Measurements from ENCODE around the gene B9D2. TPM values are rescaled to one million over a fixed set of nuclear protein-coding genes. Genes with fewer than 3 reads are reported as not detected.

Gene B9D2
- total RNA-seq, 2 donors from 2014 or later, result 4.9 to 9.3 TPM

GRCh38 chr19:41325947-41326706 is 37.8 kb downstream of the B9D2 start:
- peaks cover 68 to 73% of the 10 kb centered on the region in 2 donors for H3K4me1 Mint-ChIP-seq (ENCODE audit: low read depth in 2 of 2)
- peak in 1 of 2 donors; percentile 0 for ATAC-seq

GRCh38 chr19:41325640-41325946 is 38.4 kb downstream of the B9D2 start:
- H3K36me3 Mint-ChIP-seq, result peaks cover 10% of the 10 kb centered on the region
- no peaks in the 10 kb centered on the region for H3K9me3 Mint-ChIP-seq
- no peak for DNase-seq (ENCODE audit: low spot score)
- H3K27me3 Mint-ChIP-seq, result no peaks in the 10 kb centered on the region
- H3K4me1 Mint-ChIP-seq (ENCODE audit: low read depth in 2 of 2), result peaks cover 66 to 74% of the 10 kb centered on the region in 2 donors
- ATAC-seq, result no peak
- peak overlapping the region; percentile 77 for H3K4me3 Mint-ChIP-seq
- H3K27ac Mint-ChIP-seq, result peak overlapping the region; percentile 85 to 92

More at GRCh38 chr19:41325947-41326706, 37.8 kb downstream of the B9D2 start:
- H3K9me3 Mint-ChIP-seq, result no peaks in the 10 kb centered on the region
- H3K27ac Mint-ChIP-seq, result peak overlapping the region; percentile 85 to 88
- peak overlapping the region; percentile 88 for H3K4me3 Mint-ChIP-seq
- H3K36me3 Mint-ChIP-seq, result peaks cover 13% of the 10 kb centered on the region
- no peaks in the 10 kb centered on the region for H3K27me3 Mint-ChIP-seq
- no peak for DNase-seq (ENCODE audit: low spot score)

GRCh38 chr19:41324921-41325639 is 38.9 kb downstream of the B9D2 start:
- Mint-ChIP-seq H3K36me3 (peaks cover 5% of the 10 kb centered on the region), H3K9me3 (no peaks in the 10 kb centered on the region), H3K27ac (peak overlapping the region; percentile 85 to 92), H3K4me1 (ENCODE audit: low read depth in 2 of 2) (peaks cover 61 to 72% of the 10 kb centered on the region in 2 donors), H3K27me3 (no peaks in the 10 kb centered on the region), H3K4me3 (peak overlapping the region; percentile 77)
- DNase-seq (ENCODE audit: low spot score) (no peak), ATAC-seq (peak in 1 of 2 donors; percentile 1)

- DNase-seq (ENCODE audit: low spot score), result no peak
- H3K4me3 Mint-ChIP-seq, result peak overlapping the region; percentile 22
- H3K4me1 Mint-ChIP-seq (ENCODE audit: low read depth in 2 of 2), result peaks cover 61 to 74% of the 10 kb centered on the region in 2 donors
- no peaks in the 10 kb centered on the region for H3K27me3 Mint-ChIP-seq
- H3K9me3 Mint-ChIP-seq, result no peaks in the 10 kb centered on the region
- ATAC-seq, result no peak
- peak overlapping the region; percentile 85 to 92 for H3K27ac Mint-ChIP-seq
- H3K36me3 Mint-ChIP-seq, result peaks cover 5% of the 10 kb centered on the region
Measured at GRCh38 chr19:41324231-41324702, 39.7 kb downstream of the B9D2 start.

- ATAC-seq, result no peak
- H3K4me1 Mint-ChIP-seq (ENCODE audit: low read depth in 2 of 2), result peaks cover 56 to 70% of the 10 kb centered on the region in 2 donors
- H3K9me3 Mint-ChIP-seq, result no peaks in the 10 kb centered on the region
- DNase-seq (ENCODE audit: low spot score), result no peak
- peak overlapping the region; percentile 85 to 92 for H3K27ac Mint-ChIP-seq
- H3K36me3 Mint-ChIP-seq, result peaks cover 5% of the 10 kb centered on the region
- no peaks in the 10 kb centered on the region for H3K27me3 Mint-ChIP-seq
- H3K4me3 Mint-ChIP-seq, result peak overlapping the region; percentile 39
Measured at GRCh38 chr19:41323430-41324125, 40.4 kb downstream of the B9D2 start.

GRCh38 chr19:41323023-41323422 is 40.9 kb downstream of the B9D2 start:
- Mint-ChIP-seq H3K9me3 (no peaks in the 10 kb centered on the region), H3K4me1 (ENCODE audit: low read depth in 2 of 2) (peaks cover 50 to 65% of the 10 kb centered on the region in 2 donors), H3K4me3 (peak overlapping the region; percentile 39), H3K27me3 (no peaks in the 10 kb centered on the region), H3K27ac (peak overlapping the region; percentile 85 to 92), H3K36me3 (peaks cover 7% of the 10 kb centered on the region)
- no peak for DNase-seq (ENCODE audit: low spot score)
- ATAC-seq, result no peak

GRCh38 chr19:41322451-41322850 is 41.5 kb downstream of the B9D2 start:
- Mint-ChIP-seq H3K4me3 (peak overlapping the region; percentile 39), H3K27ac (peak overlapping the region; percentile 85 to 92), H3K9me3 (no peaks in the 10 kb centered on the region), H3K27me3 (no peaks in the 10 kb centered on the region), H3K4me1 (ENCODE audit: low read depth in 2 of 2) (peaks cover 47 to 61% of the 10 kb centered on the region in 2 donors), H3K36me3 (peaks cover 13% of the 10 kb centered on the region)
- DNase-seq (ENCODE audit: low spot score) (no peak), ATAC-seq (no peak)

- peak overlapping the region; percentile 85 to 92 for H3K27ac Mint-ChIP-seq
- H3K4me1 Mint-ChIP-seq (ENCODE audit: low read depth in 2 of 2), result peaks cover 48 to 62% of the 10 kb centered on the region in 2 donors
- no peaks in the 10 kb centered on the region for H3K27me3 Mint-ChIP-seq
- H3K36me3 Mint-ChIP-seq, result peaks cover 20% of the 10 kb centered on the region
- DNase-seq (ENCODE audit: low spot score) (no peak), ATAC-seq (peak in 1 of 2 donors; percentile 16)
- no peaks in the 10 kb centered on the region for H3K9me3 Mint-ChIP-seq
- H3K4me3 Mint-ChIP-seq, result no peak overlapping the region
Measured at GRCh38 chr19:41321600-41322270, 42.2 kb downstream of the B9D2 start.

GRCh38 chr19:41321204-41321599 is 42.7 kb downstream of the B9D2 start:
- H3K27ac Mint-ChIP-seq, result peak overlapping the region; percentile 85 to 92
- no peak for DNase-seq (ENCODE audit: low spot score)
- no peaks in the 10 kb centered on the region for H3K27me3 Mint-ChIP-seq
- no peak overlapping the region for H3K4me3 Mint-ChIP-seq
- H3K9me3 Mint-ChIP-seq, result no peaks in the 10 kb centered on the region
- H3K36me3 Mint-ChIP-seq, result peaks cover 23% of the 10 kb centered on the region
- H3K4me1 Mint-ChIP-seq (ENCODE audit: low read depth in 2 of 2), result peaks cover 46 to 61% of the 10 kb centered on the region in 2 donors
- no peak for ATAC-seq

- peak overlapping the region in 1 of 2 donors; percentile 85 for H3K27ac Mint-ChIP-seq
Measured at GRCh38 chr19:41320568-41320967, 43.4 kb downstream of the B9D2 start.

GRCh38 chr19:41320185-41320518 is 43.8 kb downstream of the B9D2 start:
- H3K36me3 Mint-ChIP-seq, result peaks cover 23% of the 10 kb centered on the region
- DNase-seq (ENCODE audit: low spot score), result no peak
- no peaks in the 10 kb centered on the region for H3K9me3 Mint-ChIP-seq
- ATAC-seq, result no peak
- peaks cover 43 to 58% of the 10 kb centered on the region in 2 donors for H3K4me1 Mint-ChIP-seq (ENCODE audit: low read depth in 2 of 2)
- H3K4me3 Mint-ChIP-seq, result no peak overlapping the region
- H3K27me3 Mint-ChIP-seq, result no peaks in the 10 kb centered on the region
- H3K27ac Mint-ChIP-seq, result no peak overlapping the region

More at GRCh38 chr19:41320568-41320967, 43.4 kb downstream of the B9D2 start:
- ATAC-seq (no peak), DNase-seq (ENCODE audit: low spot score) (no peak)
- Mint-ChIP-seq H3K4me3 (no peak overlapping the region), H3K9me3 (no peaks in the 10 kb centered on the region), H3K27me3 (no peaks in the 10 kb centered on the region), H3K36me3 (peaks cover 23% of the 10 kb centered on the region), H3K4me1 (ENCODE audit: low read depth in 2 of 2) (peaks cover 47 to 62% of the 10 kb centered on the region in 2 donors)

GRCh38 chr19:41319500-41320184 is 44.3 kb downstream of the B9D2 start:
- peaks cover 19% of the 10 kb centered on the region for H3K36me3 Mint-ChIP-seq
- DNase-seq (ENCODE audit: low spot score) (no peak), ATAC-seq (no peak)
- H3K4me1 Mint-ChIP-seq (ENCODE audit: low read depth in 2 of 2), result peaks cover 38 to 53% of the 10 kb centered on the region in 2 donors
- H3K27me3 Mint-ChIP-seq, result no peaks in the 10 kb centered on the region
- no peak overlapping the region for H3K4me3 Mint-ChIP-seq
- no peaks in the 10 kb centered on the region for H3K9me3 Mint-ChIP-seq
- no peak overlapping the region for H3K27ac Mint-ChIP-seq
